Iris pigment epithelial cell (primary cell): ENCODE measurements around the gene TRIP11.
A peak's percentile ranks its signal among the peaks of the same experiment; 100 is the strongest.

ENCODE experiments used
- DNase-seq: peaks from one replicate; pipeline ENCODE4 v3.0.0-alpha.2; 2011; ENCODE audit warnings: low read depth

Gene TRIP11

GRCh38 chr14:92010644-92011043 is 29.2 kb downstream of the TRIP11 start:
- no peak for DNase-seq

- peak; percentile 21 for DNase-seq
Observed at GRCh38 chr14:92009604-92010003, 30.3 kb downstream of the TRIP11 start.

GRCh38 chr14:92005019-92005418 is 34.8 kb downstream of the TRIP11 start:
- no peak for DNase-seq

- peak; percentile 17 for DNase-seq
Observed at GRCh38 chr14:92004062-92004461, 35.8 kb downstream of the TRIP11 start.

- no peak for DNase-seq
Observed at GRCh38 chr14:91998667-91999570, 40.9 kb downstream of the TRIP11 start.

GRCh38 chr14:91997492-91997891 is 42.4 kb downstream of the TRIP11 start:
- peak; percentile 50 for DNase-seq

- DNase-seq: peak; percentile 71
Observed at GRCh38 chr14:91996948-91997371, 42.9 kb downstream of the TRIP11 start.

- DNase-seq: no peak
Observed at GRCh38 chr14:91987192-91987591, 52.7 kb downstream of the TRIP11 start.

- peak; percentile 79 for DNase-seq
Observed at GRCh38 chr14:91985521-91986255, 54.2 kb downstream of the TRIP11 start.

- DNase-seq: peak; percentile 69
Observed at GRCh38 chr14:91985008-91985407, 54.9 kb downstream of the TRIP11 start.

- peak; percentile 51 for DNase-seq
Observed at GRCh38 chr14:91983588-91983987, 56.3 kb downstream of the TRIP11 start.

GRCh38 chr14:91980157-91980556 is 59.7 kb downstream of the TRIP11 start:
- DNase-seq: peak; percentile 98

GRCh38 chr14:91977884-91978283 is 62.0 kb downstream of the TRIP11 start:
- no peak for DNase-seq

GRCh38 chr14:91975763-91976162 is 64.1 kb downstream of the TRIP11 start:
- no peak for DNase-seq

- DNase-seq: no peak
Observed at GRCh38 chr14:91971188-91971778, 68.6 kb downstream of the TRIP11 start.

- DNase-seq: no peak
Observed at GRCh38 chr14:91968280-91968679, 71.6 kb downstream of the TRIP11 start.

- no peak for DNase-seq
Observed at GRCh38 chr14:91964724-91965123, 75.1 kb downstream of the TRIP11 start.

GRCh38 chr14:91964011-91964410 is 75.8 kb downstream of the TRIP11 start:
- no peak for DNase-seq

GRCh38 chr14:91963465-91963864 is 76.4 kb downstream of the TRIP11 start:
- peak; percentile 90 for DNase-seq

GRCh38 chr14:91961297-91962220 is 78.3 kb downstream of the TRIP11 start:
- no peak for DNase-seq

- DNase-seq: no peak
Observed at GRCh38 chr14:91957876-91958313, 82.0 kb downstream of the TRIP11 start.

GRCh38 chr14:91956616-91957015 is 83.2 kb downstream of the TRIP11 start:
- DNase-seq: no peak
